SK-N-SH treated with all-trans-retinoic acid at 6 μM for 48 hours (cell line): ENCODE data around the gene NHLRC1.

Experiments used
- BACH2 ChIP-seq: fragments of 250-450 bp; sonication (Bioruptor Pico); IDR thresholded peaks from 2 replicates; pipeline ENCODE4 v1.9.0; 2021; ENCODE audit warnings: mild to moderate bottlenecking, borderline replicate concordance
- PPARA ChIP-seq: fragments of 250-450 bp; sonication (Bioruptor Pico); IDR thresholded peaks from 2 replicates; pipeline ENCODE4 v1.5.0; 2020; ENCODE audit warnings: mild to moderate bottlenecking, borderline replicate concordance
- TCF4 ChIP-seq: fragments of 250-450 bp; sonication (Bioruptor Pico); IDR thresholded peaks from 2 replicates; pipeline ENCODE4 v1.8.0; 2021; ENCODE audit warnings: mild to moderate bottlenecking, moderate library complexity, borderline replicate concordance
- ZC3H10 ChIP-seq: fragments of 250-450 bp; sonication (Bioruptor Pico); IDR thresholded peaks from 2 replicates; pipeline ENCODE4 v1.5.1; 2021; ENCODE audit warnings: mild to moderate bottlenecking, moderate library complexity
- ZNF70 ChIP-seq: fragments of 450-650 bp; formaldehyde crosslinking; IDR thresholded peaks from 2 replicates; pipeline ENCODE4 v1.5.0; 2020; ENCODE audit warnings: mild to moderate bottlenecking, moderate library complexity
- ZNF8 ChIP-seq: fragments of 450-650 bp; formaldehyde crosslinking; IDR thresholded peaks from 2 replicates; pipeline ENCODE4 v1.5.0; 2020; ENCODE audit warnings: mild to moderate bottlenecking, moderate library complexity
- TF ChIP-seq, protein P1 (sequence below): fragments of 250-450 bp; sonication (Bioruptor Pico); IDR thresholded peaks from 2 replicates; pipeline ENCODE4 v1.5.0; 2020; ENCODE audit warnings: mild to moderate bottlenecking, moderate library complexity
- TF ChIP-seq, protein P2 (sequence below): fragments of 250-450 bp; sonication (Bioruptor Pico); IDR thresholded peaks from 2 replicates; pipeline ENCODE4 v1.5.1; 2020; ENCODE audit warnings: low read depth, mild to moderate bottlenecking, moderate library complexity

DNA sequence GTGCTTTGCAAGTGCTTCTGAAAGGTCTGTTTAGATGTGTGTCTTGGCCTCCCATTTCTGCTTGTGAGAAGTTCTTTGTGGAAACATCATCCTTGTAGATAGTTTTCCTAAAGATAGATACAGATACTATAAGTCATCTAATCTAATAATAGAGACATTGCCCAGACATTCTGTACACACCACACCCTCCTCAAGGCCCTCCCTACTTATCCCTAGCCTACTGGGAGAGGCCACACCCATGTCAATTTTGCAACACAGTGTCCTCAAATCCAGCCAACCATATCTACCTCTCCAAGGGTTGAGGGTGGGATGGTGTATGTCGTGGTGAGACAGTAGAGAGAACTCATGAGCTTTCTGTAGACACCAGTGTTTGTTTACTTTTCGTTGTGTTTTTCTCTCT, 39.0 kb upstream of the NHLRC1 start:
- TF ChIP-seq ZNF70 (no peak), ZNF8 (no peak), TCF4 (CRISPR knock-in tag) (no peak), ZC3H10 (CRISPR knock-in tag) (no peak), PPARA (CRISPR knock-in tag) (no peak), BACH2 (CRISPR knock-in tag) (no peak)
- TF ChIP-seq, protein P1, sequence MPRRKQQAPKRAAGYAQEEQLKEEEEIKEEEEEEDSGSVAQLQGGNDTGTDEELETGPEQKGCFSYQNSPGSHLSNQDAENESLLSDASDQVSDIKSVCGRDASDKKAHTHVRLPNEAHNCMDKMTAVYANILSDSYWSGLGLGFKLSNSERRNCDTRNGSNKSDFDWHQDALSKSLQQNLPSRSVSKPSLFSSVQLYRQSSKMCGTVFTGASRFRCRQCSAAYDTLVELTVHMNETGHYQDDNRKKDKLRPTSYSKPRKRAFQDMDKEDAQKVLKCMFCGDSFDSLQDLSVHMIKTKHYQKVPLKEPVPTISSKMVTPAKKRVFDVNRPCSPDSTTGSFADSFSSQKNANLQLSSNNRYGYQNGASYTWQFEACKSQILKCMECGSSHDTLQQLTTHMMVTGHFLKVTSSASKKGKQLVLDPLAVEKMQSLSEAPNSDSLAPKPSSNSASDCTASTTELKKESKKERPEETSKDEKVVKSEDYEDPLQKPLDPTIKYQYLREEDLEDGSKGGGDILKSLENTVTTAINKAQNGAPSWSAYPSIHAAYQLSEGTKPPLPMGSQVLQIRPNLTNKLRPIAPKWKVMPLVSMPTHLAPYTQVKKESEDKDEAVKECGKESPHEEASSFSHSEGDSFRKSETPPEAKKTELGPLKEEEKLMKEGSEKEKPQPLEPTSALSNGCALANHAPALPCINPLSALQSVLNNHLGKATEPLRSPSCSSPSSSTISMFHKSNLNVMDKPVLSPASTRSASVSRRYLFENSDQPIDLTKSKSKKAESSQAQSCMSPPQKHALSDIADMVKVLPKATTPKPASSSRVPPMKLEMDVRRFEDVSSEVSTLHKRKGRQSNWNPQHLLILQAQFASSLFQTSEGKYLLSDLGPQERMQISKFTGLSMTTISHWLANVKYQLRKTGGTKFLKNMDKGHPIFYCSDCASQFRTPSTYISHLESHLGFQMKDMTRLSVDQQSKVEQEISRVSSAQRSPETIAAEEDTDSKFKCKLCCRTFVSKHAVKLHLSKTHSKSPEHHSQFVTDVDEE (CRISPR knock-in tag) = no peak
- TF ChIP-seq, protein P2, sequence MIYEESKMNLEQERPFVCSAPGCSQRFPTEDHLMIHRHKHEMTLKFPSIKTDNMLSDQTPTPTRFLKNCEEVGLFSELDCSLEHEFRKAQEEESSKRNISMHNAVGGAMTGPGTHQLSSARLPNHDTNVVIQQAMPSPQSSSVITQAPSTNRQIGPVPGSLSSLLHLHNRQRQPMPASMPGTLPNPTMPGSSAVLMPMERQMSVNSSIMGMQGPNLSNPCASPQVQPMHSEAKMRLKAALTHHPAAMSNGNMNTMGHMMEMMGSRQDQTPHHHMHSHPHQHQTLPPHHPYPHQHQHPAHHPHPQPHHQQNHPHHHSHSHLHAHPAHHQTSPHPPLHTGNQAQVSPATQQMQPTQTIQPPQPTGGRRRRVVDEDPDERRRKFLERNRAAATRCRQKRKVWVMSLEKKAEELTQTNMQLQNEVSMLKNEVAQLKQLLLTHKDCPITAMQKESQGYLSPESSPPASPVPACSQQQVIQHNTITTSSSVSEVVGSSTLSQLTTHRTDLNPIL (CRISPR knock-in tag) = no peak
